Measurements from ENCODE around the gene DSCAM. TPM values are rescaled to one million over a fixed set of nuclear protein-coding genes. Genes with fewer than 3 reads are reported as not detected.

DSCAM gene
- total RNA-seq, 1 donor from 2014 or later: not detected

DNA sequence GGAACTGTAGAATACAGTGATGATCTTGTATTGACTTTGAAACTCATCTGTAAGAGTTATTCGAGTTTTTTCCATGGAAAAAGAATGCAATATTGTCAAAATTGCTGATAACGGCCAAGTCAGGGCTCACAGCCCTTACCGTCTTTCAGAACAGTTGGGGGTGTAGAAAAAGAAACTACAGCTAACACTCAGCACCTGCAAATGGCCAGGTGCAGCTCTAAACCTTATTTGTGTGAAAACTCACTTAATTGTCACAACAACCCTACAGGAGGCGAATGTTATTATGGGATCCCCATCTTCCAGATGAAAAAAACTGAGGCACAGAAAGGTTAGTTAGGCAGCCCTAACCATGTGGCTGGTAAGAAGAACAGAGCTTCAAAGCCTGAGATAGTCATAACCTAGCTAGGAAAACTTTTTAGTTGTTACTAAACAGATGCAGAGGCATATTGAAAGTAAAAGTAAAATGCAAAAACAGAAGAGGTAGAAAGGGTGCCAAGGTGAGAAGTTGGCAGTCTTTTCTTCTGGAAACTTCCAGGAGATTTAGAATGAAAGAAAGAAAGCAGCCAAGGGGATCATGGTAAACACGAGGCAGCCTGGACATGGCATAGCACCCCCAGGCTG, 76.4 kb downstream of the DSCAM start:
- no peak for DNase-seq (ENCODE audit: extremely low read depth, low read depth, low spot score)

- DNase-seq (ENCODE audit: extremely low read depth, low read depth, low spot score): no peak
These were observed 77.7 kb downstream of the DSCAM start for GRCh38 chr21:40769231-40769630.

DNA sequence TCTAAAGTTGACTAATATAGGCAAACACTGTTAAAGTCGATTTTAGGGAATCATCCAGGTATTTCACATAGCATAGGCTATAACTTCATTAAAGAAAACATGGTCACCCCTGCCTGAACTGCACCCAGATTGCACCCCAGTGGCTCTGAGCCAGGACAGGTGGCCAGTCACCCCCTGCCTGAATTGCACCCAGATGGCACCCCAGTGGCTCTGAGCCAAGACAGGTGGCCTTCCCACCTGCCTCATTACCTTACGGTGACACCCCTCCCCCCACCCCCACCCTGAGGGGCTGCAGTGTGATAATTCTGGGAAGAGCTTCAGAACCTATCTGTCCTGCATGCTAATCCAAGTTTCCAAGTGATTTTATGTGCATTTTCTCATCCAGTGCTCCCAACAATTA, 78.9 kb downstream of the DSCAM start:
- no peak for DNase-seq (ENCODE audit: extremely low read depth, low read depth, low spot score)

- no peak for DNase-seq (ENCODE audit: extremely low read depth, low read depth, low spot score)
These were observed 80.6 kb downstream of the DSCAM start for GRCh38 chr21:40766381-40766780.

DNA sequence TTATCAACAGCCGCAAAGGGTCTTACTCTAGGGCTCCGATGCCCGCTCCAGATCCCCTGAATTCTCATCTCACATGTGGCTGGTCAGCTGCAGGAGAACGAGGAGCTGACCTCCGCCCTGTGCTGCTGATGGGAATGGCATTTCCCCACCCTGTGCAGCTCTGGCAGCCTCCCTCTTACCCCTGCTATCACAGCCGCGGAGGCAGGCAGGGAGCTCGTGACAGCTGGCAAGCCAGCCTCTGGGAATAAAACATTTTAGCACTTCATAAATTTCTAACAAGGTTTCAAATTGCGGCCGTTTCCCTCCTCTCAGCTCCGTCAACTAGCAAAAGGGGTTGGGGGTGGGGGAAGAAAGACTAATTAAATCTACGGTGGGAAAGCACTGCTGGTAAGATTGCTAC, 81.1 kb downstream of the DSCAM start:
- DNase-seq (ENCODE audit: extremely low read depth, low read depth, low spot score): no peak

DNA sequence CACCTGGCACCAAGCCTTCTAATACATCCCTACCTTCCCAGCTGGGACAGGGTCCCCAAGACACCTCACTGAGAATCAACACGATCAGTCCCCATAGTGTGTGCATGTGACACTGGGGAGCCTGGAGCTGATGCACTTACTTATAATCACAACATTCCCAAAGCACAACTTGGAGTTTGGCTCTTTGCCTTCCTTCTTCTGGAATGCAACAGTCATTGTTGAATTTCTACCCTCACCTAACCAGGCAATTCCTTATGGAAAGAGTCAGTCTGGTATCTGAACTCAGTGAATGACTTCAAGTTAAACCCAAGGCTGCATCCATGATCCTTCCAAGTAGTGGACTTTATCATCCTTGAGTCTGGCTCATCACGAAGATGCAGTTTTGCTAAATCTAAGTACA, 86.1 kb downstream of the DSCAM start:
- DNase-seq (ENCODE audit: extremely low read depth, low read depth, low spot score): no peak

DNA sequence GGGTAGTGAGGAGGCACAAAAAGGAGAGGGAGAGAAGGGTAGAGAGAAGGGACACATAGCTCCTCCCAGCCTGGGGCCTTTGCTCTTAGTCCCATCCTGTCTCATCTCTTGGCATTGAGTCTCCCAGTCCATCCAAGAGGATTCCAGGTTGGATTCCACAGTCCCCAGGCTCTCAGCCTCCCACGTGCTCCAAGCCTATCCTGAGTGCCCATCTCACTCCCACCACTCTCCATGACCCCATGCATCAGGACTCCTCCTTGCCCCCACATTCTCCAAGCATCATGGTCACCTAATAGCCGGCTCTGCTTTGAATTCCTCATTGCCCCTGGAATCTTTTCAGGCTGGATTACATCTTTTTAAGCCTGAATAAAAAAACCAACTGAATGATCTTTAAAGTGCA, 87.9 kb downstream of the DSCAM start:
- no peak for DNase-seq (ENCODE audit: extremely low read depth, low read depth, low spot score)

GRCh38 chr21:40757366-40757765, 89.6 kb downstream of the DSCAM start:
- DNase-seq (ENCODE audit: extremely low read depth, low read depth, low spot score): no peak

- no peak for DNase-seq (ENCODE audit: extremely low read depth, low read depth, low spot score)
These were observed 92.5 kb downstream of the DSCAM start for GRCh38 chr21:40754466-40754865.

- no peak for DNase-seq (ENCODE audit: extremely low read depth, low read depth, low spot score)
These were observed 93.2 kb downstream of the DSCAM start for GRCh38 chr21:40753756-40754155.

DNA sequence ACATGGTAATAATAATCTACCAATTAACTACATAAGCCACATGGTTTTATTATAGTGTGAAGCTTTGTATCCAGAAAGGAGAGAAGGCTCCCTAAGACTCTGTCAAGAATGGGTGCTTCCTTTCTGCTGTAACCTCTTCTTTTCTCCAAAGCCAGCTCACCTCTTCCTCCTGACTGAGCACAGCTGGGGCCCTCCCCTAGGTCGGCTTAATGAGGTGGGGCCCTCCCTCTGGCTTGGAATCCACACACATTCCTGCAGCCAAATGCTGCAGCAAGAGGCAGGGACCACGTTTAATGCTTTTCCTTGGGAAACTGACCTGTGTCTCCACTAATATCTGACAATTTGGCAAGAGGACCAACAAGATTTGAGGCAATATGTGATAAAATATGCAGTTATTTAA, 94.8 kb downstream of the DSCAM start:
- no peak for DNase-seq (ENCODE audit: extremely low read depth, low read depth, low spot score)

DNA sequence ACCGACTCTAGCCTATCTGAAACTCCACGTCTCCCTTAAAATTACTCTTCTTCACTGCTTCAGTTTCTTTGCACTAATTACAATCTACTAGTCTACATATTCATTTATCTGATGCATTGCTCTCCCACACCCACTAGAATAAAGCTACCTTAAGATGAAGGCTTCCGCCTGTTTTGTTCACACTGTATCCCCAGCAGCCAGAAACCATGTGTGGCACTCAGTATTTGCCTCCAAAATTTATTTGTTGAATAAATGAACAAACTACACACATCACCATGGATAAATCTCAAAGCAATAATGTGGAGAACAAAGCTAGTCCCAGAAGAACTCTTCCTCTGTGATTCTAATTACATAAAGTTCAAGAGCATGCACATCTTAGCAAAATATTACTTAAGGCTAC, 95.7 kb downstream of the DSCAM start:
- no peak for DNase-seq (ENCODE audit: extremely low read depth, low read depth, low spot score)

DNA sequence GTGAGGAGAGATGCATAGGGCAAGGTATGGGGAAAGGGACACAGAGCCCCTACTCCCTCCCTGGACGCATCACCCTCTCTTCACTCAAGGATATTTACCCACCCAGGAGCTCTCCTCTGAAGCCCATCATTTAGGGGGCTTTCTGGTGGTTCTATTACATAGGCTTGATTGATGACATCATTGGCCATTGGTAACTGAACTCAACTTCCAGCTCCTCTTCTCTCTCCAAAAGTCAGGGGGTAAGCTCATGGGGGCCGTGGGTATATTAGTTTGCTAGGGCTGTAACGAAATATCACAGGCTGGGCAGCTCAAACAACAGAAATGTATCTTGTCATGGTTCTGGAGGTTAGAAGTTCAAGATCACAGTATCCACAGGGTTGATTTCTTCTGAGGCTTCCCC, 110.8 kb downstream of the DSCAM start:
- no peak for DNase-seq (ENCODE audit: extremely low read depth, low read depth, low spot score)

DNA sequence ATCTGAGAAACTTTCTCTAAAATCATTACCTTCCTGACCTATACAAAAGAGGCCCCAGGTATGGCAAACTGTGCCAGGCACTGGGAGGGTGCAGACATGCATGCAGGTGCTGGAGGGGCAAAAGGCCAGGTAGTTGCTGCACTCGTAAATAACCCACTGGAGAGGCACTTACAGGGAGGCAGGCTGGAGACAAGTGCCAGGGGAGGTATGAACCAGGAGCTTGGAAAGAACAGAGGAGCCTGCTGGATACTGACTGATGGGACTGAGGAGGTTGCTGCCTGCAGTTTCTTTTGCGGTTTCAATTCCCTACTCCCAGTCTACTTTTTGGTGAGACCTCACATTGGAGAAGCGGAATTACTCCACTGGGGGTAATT, 113.9 kb downstream of the DSCAM start:
- DNase-seq (ENCODE audit: extremely low read depth, low read depth, low spot score): no peak

- DNase-seq (ENCODE audit: extremely low read depth, low read depth, low spot score): no peak
These were observed 114.5 kb downstream of the DSCAM start for GRCh38 chr21:40732253-40733023.

- DNase-seq (ENCODE audit: extremely low read depth, low read depth, low spot score): no peak
These were observed 115.8 kb downstream of the DSCAM start for GRCh38 chr21:40731206-40731605.

DNA sequence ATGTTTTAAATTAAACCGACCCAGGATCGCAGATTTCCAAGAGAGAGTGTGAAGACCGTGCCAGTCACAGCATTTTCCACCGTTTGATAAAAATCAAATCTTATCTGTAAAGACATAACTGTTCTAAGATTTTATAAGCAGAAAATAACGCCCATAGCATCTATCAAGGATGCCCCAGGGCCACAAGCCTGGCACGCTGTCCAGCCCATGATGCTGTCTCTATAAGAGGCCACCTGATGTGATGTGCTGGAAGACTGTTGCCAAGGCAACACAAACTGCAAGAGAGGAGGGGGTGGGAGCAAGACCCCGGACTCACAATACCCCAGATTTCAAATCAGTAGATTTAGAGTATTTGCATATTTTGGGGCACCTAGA, 116.5 kb downstream of the DSCAM start:
- DNase-seq (ENCODE audit: extremely low read depth, low read depth, low spot score): no peak

- no peak for DNase-seq (ENCODE audit: extremely low read depth, low read depth, low spot score)
These were observed 117.1 kb downstream of the DSCAM start for GRCh38 chr21:40729761-40730425.

GRCh38 chr21:40723966-40724365, 123.0 kb downstream of the DSCAM start:
- no peak for DNase-seq (ENCODE audit: extremely low read depth, low read depth, low spot score)

DNA sequence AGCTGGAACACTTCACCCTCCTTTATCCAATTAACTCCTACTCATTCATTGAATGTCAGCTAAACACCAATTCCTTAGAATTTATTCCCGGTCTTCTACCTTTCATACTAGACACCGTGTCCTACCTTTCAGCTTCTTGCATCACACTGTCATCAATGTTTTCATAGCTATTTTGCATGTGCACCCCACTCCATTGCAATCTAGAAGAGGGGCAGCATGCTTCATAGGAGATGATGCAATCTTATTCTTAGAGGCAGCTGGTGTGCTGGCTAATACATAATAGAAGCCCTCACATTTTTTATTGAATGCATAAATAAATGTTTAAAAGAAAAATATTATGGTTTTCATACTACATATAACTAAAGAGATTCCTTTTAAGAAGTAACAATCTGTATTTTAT, 123.6 kb downstream of the DSCAM start:
- DNase-seq (ENCODE audit: extremely low read depth, low read depth, low spot score): no peak

DNA sequence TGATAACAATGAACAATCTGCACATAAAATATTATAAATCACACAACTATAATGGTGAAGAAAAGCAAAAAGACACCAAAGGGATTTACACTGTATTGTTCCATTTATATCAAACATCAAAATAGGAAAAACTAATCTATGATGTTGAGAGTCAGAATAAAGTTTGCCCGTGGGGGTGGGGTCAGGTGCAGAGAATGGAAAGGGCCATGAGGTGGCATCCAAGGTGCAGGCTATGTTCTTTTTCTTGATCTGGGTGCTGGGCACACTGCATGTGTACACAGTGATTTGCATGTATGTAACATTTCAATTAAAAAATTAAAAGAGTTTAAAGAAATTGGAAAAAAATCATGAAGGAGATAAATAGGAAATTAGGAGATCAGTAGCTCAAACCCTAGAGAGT, 127.3 kb downstream of the DSCAM start:
- no peak for DNase-seq (ENCODE audit: extremely low read depth, low read depth, low spot score)

DNA sequence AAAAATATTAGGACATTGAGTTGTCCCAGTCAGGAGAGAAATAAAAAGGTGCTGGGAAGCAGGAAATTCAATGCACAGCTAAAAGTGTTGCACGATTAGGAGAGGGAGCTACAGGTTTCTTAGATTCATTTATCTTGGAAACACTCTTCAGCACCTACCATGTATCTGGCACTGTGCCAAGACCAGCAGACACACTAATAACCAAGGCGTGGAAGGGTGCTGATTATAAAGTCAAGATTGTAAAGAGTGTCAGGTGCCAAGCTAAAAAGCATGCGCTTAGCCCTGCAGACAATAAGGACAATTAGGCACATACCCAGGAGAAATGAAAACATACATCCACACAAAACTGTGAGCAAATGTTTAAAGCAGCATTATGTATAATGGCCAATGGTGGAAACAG, 129.9 kb downstream of the DSCAM start:
- DNase-seq (ENCODE audit: extremely low read depth, low read depth, low spot score): no peak
